MCF 10A (cell line): ENCODE data around the gene CRTC1. TPM values are rescaled to one million over a fixed set of nuclear protein-coding genes. Genes with fewer than 3 reads are reported as not detected.

ENCODE experiments used
- BruUV-seq: library from RNA; stranded (reverse); fragments of 400-500 nt; replicated peaks from 2 replicates; lab custom pipeline; 2021; lab: Mats Ljungman, UMichigan
- CTCF ChIA-PET: fragments of 300-600 bp; sonication (Branson Sonifier 250); formaldehyde crosslinking; extraction: SDS; loops from one replicate; lab custom pipeline; 2021; ENCODE audit warnings: antibody characterized with exemption, inconsistent platforms; lab: Yijun Ruan, JAX
- POLR2A ChIA-PET: fragments of 300-600, 350-650 bp; sonication (Branson Sonifier 250); formaldehyde crosslinking; extraction: SDS; loops from one replicate; lab custom pipeline; 2020; ENCODE audit warnings: antibody characterized with exemption, inconsistent platforms; lab: Yijun Ruan, JAX
- DNase-seq: peaks from one replicate; pipeline ENCODE4 v3.0.0-alpha.2; 2018; ENCODE audit not compliant: unreplicated experiment
- H3K27ac Mint-ChIP-seq: one replicate; pipeline ENCODE4 v1.8.0; 2022; ENCODE audit warnings: mild to moderate bottlenecking, low read depth, mixed read lengths; ENCODE audit not compliant: unreplicated experiment
- H3K27me3 Mint-ChIP-seq: one replicate; pipeline ENCODE4 v1.8.0; 2022; ENCODE audit warnings: mixed read lengths; ENCODE audit not compliant: insufficient read depth, unreplicated experiment
- H3K36me3 Mint-ChIP-seq: one replicate; pipeline ENCODE4 v1.8.0; 2022; ENCODE audit warnings: mild to moderate bottlenecking, moderate library complexity, mixed read lengths; ENCODE audit not compliant: insufficient read depth, unreplicated experiment
- H3K4me1 Mint-ChIP-seq: one replicate; pipeline ENCODE4 v1.8.0; 2022; ENCODE audit warnings: mixed read lengths; ENCODE audit not compliant: insufficient read depth, unreplicated experiment
- H3K4me3 Mint-ChIP-seq: one replicate; pipeline ENCODE4 v1.8.0; 2022; ENCODE audit warnings: mild to moderate bottlenecking, moderate library complexity, mixed read lengths; ENCODE audit not compliant: unreplicated experiment
- H3K9me3 Mint-ChIP-seq: one replicate; pipeline ENCODE4 v1.8.0; 2022; ENCODE audit warnings: mixed read lengths; ENCODE audit not compliant: unreplicated experiment
- intact Hi-C: fragments of 100-400 bp; cut with micrococcal nuclease; formaldehyde crosslinking; loops from 2 replicates; pipeline ENCODE4 v1.14.1; 2022
- total RNA-seq: library from RNA; stranded (reverse); gene quantifications from 2 replicates; pipeline ENCODE4 v1.2.3, GENCODE V29; 2022
- TF ChIP-seq, protein P1 (sequence below): fragments of 200-600 bp; IDR thresholded peaks from one replicate; pipeline ENCODE4 v1.8.0; 2022; ENCODE audit warnings: antibody characterized with exemption, mild to moderate bottlenecking; ENCODE audit not compliant: unreplicated experiment

Gene CRTC1
- total RNA-seq, 1 experiment from 2014 or later = 11.1 TPM

DNA sequence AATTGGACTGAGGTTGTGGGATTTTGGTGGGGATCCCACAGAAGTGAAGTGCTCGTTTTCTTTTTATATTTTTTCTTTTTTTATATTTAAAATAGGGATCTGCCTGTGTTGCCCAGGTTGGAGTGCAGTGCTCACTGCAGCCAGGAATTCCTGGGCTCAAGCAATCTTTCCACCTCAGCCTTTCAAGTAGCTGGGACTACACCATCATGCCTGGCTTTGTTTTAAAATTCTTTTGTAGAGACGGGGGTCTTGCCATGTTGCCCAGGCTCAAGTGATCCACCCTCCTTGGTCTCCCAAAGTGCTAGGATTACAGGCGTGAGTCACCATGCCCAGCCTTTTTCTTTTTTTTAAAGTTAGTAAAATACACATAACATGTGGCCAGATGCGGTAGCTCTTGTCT is 20.6 kb downstream of the CRTC1 start:
- CTCF ChIA-PET = interaction anchor here (0.6 to 1.0 kb wide), 3 partner anchors 11 to 254 kb away, joined by 3 read pairs; no protein-coding TSS in a partner anchor
- TF ChIP-seq, protein P1, sequence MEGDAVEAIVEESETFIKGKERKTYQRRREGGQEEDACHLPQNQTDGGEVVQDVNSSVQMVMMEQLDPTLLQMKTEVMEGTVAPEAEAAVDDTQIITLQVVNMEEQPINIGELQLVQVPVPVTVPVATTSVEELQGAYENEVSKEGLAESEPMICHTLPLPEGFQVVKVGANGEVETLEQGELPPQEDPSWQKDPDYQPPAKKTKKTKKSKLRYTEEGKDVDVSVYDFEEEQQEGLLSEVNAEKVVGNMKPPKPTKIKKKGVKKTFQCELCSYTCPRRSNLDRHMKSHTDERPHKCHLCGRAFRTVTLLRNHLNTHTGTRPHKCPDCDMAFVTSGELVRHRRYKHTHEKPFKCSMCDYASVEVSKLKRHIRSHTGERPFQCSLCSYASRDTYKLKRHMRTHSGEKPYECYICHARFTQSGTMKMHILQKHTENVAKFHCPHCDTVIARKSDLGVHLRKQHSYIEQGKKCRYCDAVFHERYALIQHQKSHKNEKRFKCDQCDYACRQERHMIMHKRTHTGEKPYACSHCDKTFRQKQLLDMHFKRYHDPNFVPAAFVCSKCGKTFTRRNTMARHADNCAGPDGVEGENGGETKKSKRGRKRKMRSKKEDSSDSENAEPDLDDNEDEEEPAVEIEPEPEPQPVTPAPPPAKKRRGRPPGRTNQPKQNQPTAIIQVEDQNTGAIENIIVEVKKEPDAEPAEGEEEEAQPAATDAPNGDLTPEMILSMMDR = no peak
- Mint-ChIP-seq H3K27me3 (no peaks in the 10 kb centered on the region), H3K4me1 (peaks cover 11% of the 10 kb centered on the region), H3K9me3 (no peaks in the 10 kb centered on the region), H3K4me3 (no peak overlapping the region), H3K27ac (no peak overlapping the region), H3K36me3 (no peaks in the 10 kb centered on the region)
- no TSS peak for BruUV-seq
- intact Hi-C loops = no loop called here
- POLR2A ChIA-PET = interaction anchor here (0.9 kb wide), 1 partner anchor 58 kb away, joined by 4 read pairs; no protein-coding TSS in a partner anchor
- DNase-seq = no peak

DNA sequence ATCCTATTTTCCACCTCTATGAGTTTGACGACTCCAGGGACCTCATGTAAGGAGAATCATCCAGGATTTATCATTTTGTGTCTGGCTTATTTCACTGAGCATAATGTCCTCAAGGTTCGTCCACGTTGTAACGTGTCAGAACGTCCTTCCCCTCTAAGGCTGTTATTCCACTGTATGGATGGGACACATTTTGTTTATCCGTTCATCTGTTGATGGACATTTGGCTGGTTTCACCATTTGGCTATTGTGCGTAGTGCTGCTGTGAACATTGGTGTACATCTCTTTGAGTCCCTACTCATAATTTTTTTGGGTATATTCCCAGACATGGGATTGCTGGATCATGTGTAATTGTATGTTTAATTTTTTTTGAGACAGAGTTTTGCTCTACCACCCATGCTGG is 21.5 kb downstream of the CRTC1 start:
- BruUV-seq = no TSS peak
- Mint-ChIP-seq H3K4me3 (no peak overlapping the region), H3K9me3 (no peaks in the 10 kb centered on the region), H3K27me3 (no peaks in the 10 kb centered on the region), H3K36me3 (no peaks in the 10 kb centered on the region), H3K4me1 (peaks cover 2% of the 10 kb centered on the region), H3K27ac (no peak overlapping the region)
- TF ChIP-seq, protein P1 = no peak
- no peak for DNase-seq
- ChIA-PET POLR2A (interaction anchor here (0.6 kb wide), 1 partner anchor 138 kb away, joined by 3 read pairs; no protein-coding TSS in a partner anchor), CTCF (interaction anchor here (0.6 to 1.0 kb wide), 2 partner anchors 9 to 10 kb away, joined by 3 read pairs; no protein-coding TSS in a partner anchor)
- intact Hi-C loops = no loop called here

DNA sequence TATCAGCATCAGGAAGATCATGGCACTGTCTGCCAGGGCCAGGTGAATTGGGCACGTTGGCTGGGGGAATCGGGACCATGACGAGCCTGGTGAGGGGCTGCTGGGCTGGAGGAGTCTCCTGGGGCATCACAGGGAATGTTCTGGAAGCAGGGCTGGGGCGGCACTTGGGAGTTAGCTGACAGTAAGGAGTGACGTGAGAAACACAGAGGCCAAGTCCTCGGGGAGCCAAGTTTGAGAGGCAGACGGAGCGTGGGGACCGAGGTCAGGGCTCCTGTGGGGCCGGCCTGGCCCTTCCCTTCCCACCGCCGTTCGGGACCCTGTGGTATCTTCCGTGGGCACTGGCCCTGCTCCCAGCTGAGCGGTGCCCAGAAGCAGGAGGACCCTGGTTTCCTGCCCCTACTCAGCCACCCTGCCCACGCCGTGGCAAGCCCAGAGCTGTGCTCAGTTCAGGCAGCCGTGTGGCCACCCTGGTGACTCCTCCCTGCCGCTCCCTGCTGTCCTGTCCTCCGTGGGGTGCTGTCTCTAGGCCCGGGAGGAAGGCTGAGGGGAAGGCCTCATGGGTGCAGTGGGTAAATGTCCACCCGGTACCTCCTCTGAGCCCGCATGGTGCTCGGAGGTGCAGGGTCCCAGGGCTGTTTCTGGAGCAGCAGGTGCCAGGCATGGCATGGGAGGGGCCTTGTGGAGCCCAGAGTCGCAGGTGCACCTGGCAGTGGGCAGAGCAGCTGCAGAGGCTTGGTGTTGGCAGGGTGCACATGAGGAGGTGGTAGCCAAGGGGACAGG is 25.2 kb downstream of the CRTC1 start:
- intact Hi-C loops = no loop called here
- TF ChIP-seq, protein P1 = no peak
- no TSS peak for BruUV-seq
- Mint-ChIP-seq H3K27ac (no peak overlapping the region), H3K4me1 (no peaks in the 10 kb centered on the region), H3K9me3 (no peaks in the 10 kb centered on the region), H3K27me3 (no peaks in the 10 kb centered on the region), H3K36me3 (no peaks in the 10 kb centered on the region), H3K4me3 (no peak overlapping the region)
- no peak for DNase-seq
- POLR2A ChIA-PET = no interaction called here
- CTCF ChIA-PET = no interaction called here

DNA sequence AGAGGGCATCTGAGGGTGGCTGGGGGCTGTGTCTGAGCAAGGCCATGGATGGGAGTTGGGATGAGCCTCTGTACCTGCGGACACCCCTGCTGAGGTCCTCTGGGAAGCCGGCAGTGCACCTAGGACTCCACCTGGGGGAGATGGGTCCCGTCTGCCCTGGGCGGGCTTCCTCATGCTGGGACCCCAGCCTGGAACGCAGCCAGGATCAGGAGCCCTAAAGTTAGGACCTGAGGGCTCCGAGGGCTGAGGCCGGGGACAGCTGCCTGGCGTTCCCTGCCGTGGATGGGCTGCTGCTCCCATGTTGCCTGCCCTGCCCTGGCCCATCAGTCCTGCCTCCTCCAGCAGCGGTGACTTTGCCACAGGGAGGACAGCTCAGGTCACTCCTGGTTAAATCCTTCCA is 26.1 kb downstream of the CRTC1 start:
- H3K4me3 Mint-ChIP-seq = no peak overlapping the region
- H3K4me1 Mint-ChIP-seq = no peaks in the 10 kb centered on the region
- no peak for DNase-seq
- no peak overlapping the region for H3K27ac Mint-ChIP-seq
- TF ChIP-seq, protein P1 = no peak
- ChIA-PET POLR2A (no interaction called here), CTCF (no interaction called here)
- no peaks in the 10 kb centered on the region for H3K9me3 Mint-ChIP-seq
- H3K27me3 Mint-ChIP-seq = no peaks in the 10 kb centered on the region
- no TSS peak for BruUV-seq
- no peaks in the 10 kb centered on the region for H3K36me3 Mint-ChIP-seq
- intact Hi-C loops = no loop called here
